ENCODE results near the gene ADAMTS6. TPM values are rescaled to one million over a fixed set of nuclear protein-coding genes. Genes with fewer than 3 reads are reported as not detected.

The ADAMTS6 gene
- total RNA-seq, 2 experiments from 2014 or later: 2.0 to 2.6 TPM

- Mint-ChIP-seq H3K27ac (no peak overlapping the region), H3K9me3 (no peaks in the 10 kb centered on the region), H3K4me1 (ENCODE audit: low read depth) (no peaks in the 10 kb centered on the region), H3K4me3 (no peak overlapping the region), H3K27me3 (peaks cover 12% of the 10 kb centered on the region), H3K36me3 (ENCODE audit: low read depth) (no peaks in the 10 kb centered on the region)
- no peak for TF ChIP-seq CTCF (IDR thresholded peaks at IDR 0.05)
- no peaks in the 10 kb centered on the region for H3K36me3 ChIP-seq (ENCODE audit: insufficient read depth, low read length)
- DNase-seq: no peak
- POLR2A ChIA-PET: no interaction called here
- H3K4me3 ChIP-seq (ENCODE audit: low read length): no peak overlapping the region
- CTCF ChIA-PET: no interaction called here
- ATAC-seq (ENCODE audit: poor library complexity): no peak
- no peak overlapping the region for H3K27ac ChIP-seq (ENCODE audit: low read depth in 1 of 2, low read length in 2 of 2)
- intact Hi-C loops (cut with DNase I, micrococcal nuclease): no loop called here
- H3K9me3 ChIP-seq (ENCODE audit: control insufficient read depth in 1 of 2, insufficient read depth in 1 of 2, low read length in 2 of 2): no peaks in the 10 kb centered on the region
- H3K4me1 ChIP-seq (ENCODE audit: insufficient read depth, low read length): no peaks in the 10 kb centered on the region
- H3K27me3 ChIP-seq (ENCODE audit: control insufficient read depth in 1 of 2, insufficient read depth in 2 of 2, low read length in 2 of 2): no peaks in the 10 kb centered on the region
Measured at GRCh38 chr5:65359981-65360380, 121.7 kb downstream of the ADAMTS6 start.

- H3K4me3 ChIP-seq (ENCODE audit: low read length): no peak overlapping the region
- H3K9me3 ChIP-seq (ENCODE audit: control insufficient read depth in 1 of 2, insufficient read depth in 1 of 2, low read length in 2 of 2): no peaks in the 10 kb centered on the region
- Mint-ChIP-seq H3K4me3 (no peak overlapping the region), H3K27ac (no peak overlapping the region), H3K36me3 (ENCODE audit: low read depth) (no peaks in the 10 kb centered on the region), H3K4me1 (ENCODE audit: low read depth) (no peaks in the 10 kb centered on the region), H3K9me3 (no peaks in the 10 kb centered on the region), H3K27me3 (peaks cover 12% of the 10 kb centered on the region)
- H3K4me1 ChIP-seq (ENCODE audit: insufficient read depth, low read length): no peaks in the 10 kb centered on the region
- TF ChIP-seq CTCF (IDR thresholded peaks at IDR 0.05): no peak
- no peak for DNase-seq
- H3K36me3 ChIP-seq (ENCODE audit: insufficient read depth, low read length): no peaks in the 10 kb centered on the region
- intact Hi-C loops (cut with DNase I, micrococcal nuclease): no loop called here
- H3K27me3 ChIP-seq (ENCODE audit: control insufficient read depth in 1 of 2, insufficient read depth in 2 of 2, low read length in 2 of 2): no peaks in the 10 kb centered on the region
- no peak overlapping the region for H3K27ac ChIP-seq (ENCODE audit: low read depth in 1 of 2, low read length in 2 of 2)
- no peak for ATAC-seq (ENCODE audit: poor library complexity)
- CTCF ChIA-PET: no interaction called here
- POLR2A ChIA-PET: no interaction called here
Measured at GRCh38 chr5:65359569-65359968, 122.2 kb downstream of the ADAMTS6 start.

- H3K27ac ChIP-seq (ENCODE audit: low read depth in 1 of 2, low read length in 2 of 2): no peak overlapping the region
Measured at GRCh38 chr5:65356274-65356673, 125.4 kb downstream of the ADAMTS6 start.

More at GRCh38 chr5:65356274-65356673, 125.4 kb downstream of the ADAMTS6 start:
- intact Hi-C loops (cut with DNase I, micrococcal nuclease): no loop called here
- CTCF ChIA-PET: no interaction called here
- POLR2A ChIA-PET: no interaction called here
- no peaks in the 10 kb centered on the region for H3K36me3 Mint-ChIP-seq (ENCODE audit: low read depth)
- no peak for TF ChIP-seq CTCF (IDR thresholded peaks at IDR 0.05)
- Histone ChIP-seq H3K9me3 (ENCODE audit: control insufficient read depth in 1 of 2, insufficient read depth in 1 of 2, low read length in 2 of 2) (no peaks in the 10 kb centered on the region), H3K27me3 (ENCODE audit: control insufficient read depth in 1 of 2, insufficient read depth in 2 of 2, low read length in 2 of 2) (no peaks in the 10 kb centered on the region), H3K4me3 (ENCODE audit: low read length) (no peak overlapping the region), H3K4me1 (ENCODE audit: insufficient read depth, low read length) (no peaks in the 10 kb centered on the region), H3K36me3 (ENCODE audit: insufficient read depth, low read length) (no peaks in the 10 kb centered on the region)
- H3K27ac Mint-ChIP-seq: no peak overlapping the region
- DNase-seq: no peak
- H3K4me3 Mint-ChIP-seq: no peak overlapping the region
- H3K4me1 Mint-ChIP-seq (ENCODE audit: low read depth): no peaks in the 10 kb centered on the region
- H3K27me3 Mint-ChIP-seq: peaks cover 12% of the 10 kb centered on the region
- ATAC-seq (ENCODE audit: poor library complexity): no peak
- no peaks in the 10 kb centered on the region for H3K9me3 Mint-ChIP-seq

Measured in CD4-positive, alpha-beta T cell (primary cell).